DOHH2 (cell line): Measurements from ENCODE around the gene CNKSR2.

Experiments
- EZH2phosphoT487 ChIP-seq: fragments of 200-600 bp; sonication (generic); IDR thresholded peaks from 2 replicates; pipeline ENCODE4 v1.6.1; 2017; ENCODE audit warnings: borderline replicate concordance, mild to moderate bottlenecking, antibody characterized with exemption, low read length, moderate library complexity, mixed read lengths
- TF ChIP-seq, protein P1 (sequence below): fragments of 200-600 bp; sonication (generic); IDR thresholded peaks from one replicate; pipeline ENCODE4 v1.5.1; 2014; ENCODE audit warnings: antibody characterized with exemption, mild to moderate bottlenecking, low read depth, low read length; ENCODE audit not compliant: poor library complexity, severe bottlenecking

- TF ChIP-seq, protein P1, sequence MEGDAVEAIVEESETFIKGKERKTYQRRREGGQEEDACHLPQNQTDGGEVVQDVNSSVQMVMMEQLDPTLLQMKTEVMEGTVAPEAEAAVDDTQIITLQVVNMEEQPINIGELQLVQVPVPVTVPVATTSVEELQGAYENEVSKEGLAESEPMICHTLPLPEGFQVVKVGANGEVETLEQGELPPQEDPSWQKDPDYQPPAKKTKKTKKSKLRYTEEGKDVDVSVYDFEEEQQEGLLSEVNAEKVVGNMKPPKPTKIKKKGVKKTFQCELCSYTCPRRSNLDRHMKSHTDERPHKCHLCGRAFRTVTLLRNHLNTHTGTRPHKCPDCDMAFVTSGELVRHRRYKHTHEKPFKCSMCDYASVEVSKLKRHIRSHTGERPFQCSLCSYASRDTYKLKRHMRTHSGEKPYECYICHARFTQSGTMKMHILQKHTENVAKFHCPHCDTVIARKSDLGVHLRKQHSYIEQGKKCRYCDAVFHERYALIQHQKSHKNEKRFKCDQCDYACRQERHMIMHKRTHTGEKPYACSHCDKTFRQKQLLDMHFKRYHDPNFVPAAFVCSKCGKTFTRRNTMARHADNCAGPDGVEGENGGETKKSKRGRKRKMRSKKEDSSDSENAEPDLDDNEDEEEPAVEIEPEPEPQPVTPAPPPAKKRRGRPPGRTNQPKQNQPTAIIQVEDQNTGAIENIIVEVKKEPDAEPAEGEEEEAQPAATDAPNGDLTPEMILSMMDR: no peak
- no peak for TF ChIP-seq EZH2phosphoT487
These were observed 933 bp downstream of the CNKSR2 start for GRCh38 chrX:21374994-21375707.
